Measurements from ENCODE around the gene BCL2L13. TPM values are rescaled to one million over a fixed set of nuclear protein-coding genes. Genes with fewer than 3 reads are reported as not detected.

Gene BCL2L13
- total RNA-seq, 4 donors from 2014 or later, result 35.2 to 50.1 (median 38.3) TPM

DNA sequence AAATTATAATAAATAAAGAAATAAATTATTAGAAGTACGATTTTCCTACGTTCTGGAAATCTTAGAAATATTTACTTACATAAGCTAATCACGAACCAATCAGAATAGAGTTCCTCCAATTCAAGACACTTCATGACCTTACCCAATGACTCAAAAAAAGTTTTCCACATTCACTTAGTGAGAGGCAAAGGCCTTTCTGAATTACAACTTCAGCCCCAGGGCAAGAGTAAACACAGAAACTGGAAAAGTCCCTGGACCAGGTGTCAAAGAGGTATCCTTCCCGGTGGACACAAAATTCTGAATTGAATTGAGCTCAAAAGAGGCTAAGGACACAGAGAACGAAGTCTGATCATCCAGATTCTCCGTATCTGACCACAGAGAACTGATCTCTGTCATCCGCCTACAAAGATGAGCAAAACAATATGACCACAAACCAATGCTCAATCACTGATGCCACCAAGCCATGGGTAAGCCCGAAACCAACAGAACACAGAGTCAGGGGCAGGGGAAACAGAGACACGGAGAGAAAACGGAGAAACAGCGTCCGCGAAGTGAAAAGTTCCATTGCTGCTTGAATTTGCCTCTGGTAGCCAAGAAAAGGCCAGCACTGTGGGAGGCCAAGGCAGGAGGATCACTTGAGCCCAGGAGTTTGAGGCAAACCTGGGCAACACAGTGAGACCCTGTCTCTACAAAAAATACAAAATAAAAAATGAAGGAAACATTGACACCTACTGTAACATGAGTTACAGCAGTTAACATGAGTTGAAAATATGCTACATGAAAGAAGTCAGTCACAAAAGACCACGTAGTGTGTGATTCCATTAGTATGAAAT is 128.9 kb downstream of the BCL2L13 start:
- H3K36me3 ChIP-seq, result no peaks in the 10 kb centered on the region
- H3K27ac ChIP-seq, result no peak overlapping the region
- H3K27me3 ChIP-seq, result no peaks in the 10 kb centered on the region
- no peaks in the 10 kb centered on the region for H3K9me3 ChIP-seq
- DNase-seq, result no peak
- no peak overlapping the region for H3K4me3 ChIP-seq
- TF ChIP-seq, protein P1, sequence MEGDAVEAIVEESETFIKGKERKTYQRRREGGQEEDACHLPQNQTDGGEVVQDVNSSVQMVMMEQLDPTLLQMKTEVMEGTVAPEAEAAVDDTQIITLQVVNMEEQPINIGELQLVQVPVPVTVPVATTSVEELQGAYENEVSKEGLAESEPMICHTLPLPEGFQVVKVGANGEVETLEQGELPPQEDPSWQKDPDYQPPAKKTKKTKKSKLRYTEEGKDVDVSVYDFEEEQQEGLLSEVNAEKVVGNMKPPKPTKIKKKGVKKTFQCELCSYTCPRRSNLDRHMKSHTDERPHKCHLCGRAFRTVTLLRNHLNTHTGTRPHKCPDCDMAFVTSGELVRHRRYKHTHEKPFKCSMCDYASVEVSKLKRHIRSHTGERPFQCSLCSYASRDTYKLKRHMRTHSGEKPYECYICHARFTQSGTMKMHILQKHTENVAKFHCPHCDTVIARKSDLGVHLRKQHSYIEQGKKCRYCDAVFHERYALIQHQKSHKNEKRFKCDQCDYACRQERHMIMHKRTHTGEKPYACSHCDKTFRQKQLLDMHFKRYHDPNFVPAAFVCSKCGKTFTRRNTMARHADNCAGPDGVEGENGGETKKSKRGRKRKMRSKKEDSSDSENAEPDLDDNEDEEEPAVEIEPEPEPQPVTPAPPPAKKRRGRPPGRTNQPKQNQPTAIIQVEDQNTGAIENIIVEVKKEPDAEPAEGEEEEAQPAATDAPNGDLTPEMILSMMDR (IDR thresholded peaks at IDR 0.05), result no peak
- TF ChIP-seq POLR2A (IDR thresholded peaks at IDR 0.05), result no peak
- peaks cover 0 to 25% (median 10%) of the 10 kb centered on the region in 4 donors for H3K4me1 ChIP-seq

DNA sequence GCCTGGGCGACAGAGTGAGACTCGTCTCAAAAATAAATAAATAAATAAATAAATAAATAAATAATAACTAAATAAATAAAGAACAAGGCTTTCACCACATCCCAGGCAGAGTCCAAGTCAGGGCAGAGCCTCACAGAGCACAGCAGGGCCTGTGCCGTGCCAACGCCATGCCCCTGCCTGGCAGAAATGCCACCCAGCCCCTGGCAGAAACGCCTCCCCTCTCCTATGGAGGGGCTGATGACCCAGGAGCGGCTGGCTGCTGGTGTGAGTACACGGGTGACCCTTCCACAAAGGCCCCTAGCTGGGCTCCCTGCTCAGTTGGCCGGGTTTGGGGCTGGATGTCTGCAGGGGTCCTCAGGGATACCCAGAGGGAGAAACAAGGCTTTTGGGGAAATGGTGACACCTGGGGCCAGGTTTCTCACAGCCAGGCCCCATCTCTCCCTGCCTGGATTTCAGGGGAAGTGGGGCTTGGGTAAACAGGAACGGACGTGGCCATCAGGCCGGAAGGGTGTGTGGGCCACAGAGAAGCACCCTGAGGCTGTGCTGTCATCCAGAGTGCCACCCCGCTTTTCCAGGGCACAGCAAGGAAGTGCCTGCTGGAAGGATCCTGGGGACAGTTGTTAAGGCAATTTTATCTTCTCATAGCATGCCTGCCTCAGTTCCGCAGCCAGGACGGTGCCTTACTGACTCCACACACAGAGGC is 130.6 kb downstream of the BCL2L13 start:
- no peak overlapping the region for H3K4me3 ChIP-seq
- DNase-seq, result peak in 1 of 3 donors; percentile 43
- no peaks in the 10 kb centered on the region for H3K9me3 ChIP-seq
- H3K27me3 ChIP-seq, result no peaks in the 10 kb centered on the region
- peaks cover 0 to 36% (median 20%) of the 10 kb centered on the region in 4 donors for H3K4me1 ChIP-seq
- no peaks in the 10 kb centered on the region for H3K36me3 ChIP-seq
- peak overlapping the region in 2 of 4 donors; percentile 31 to 43 for H3K27ac ChIP-seq
- TF ChIP-seq POLR2A (IDR thresholded peaks at IDR 0.05), result no peak
- TF ChIP-seq, protein P1 (IDR thresholded peaks at IDR 0.05), result no peak

DNA sequence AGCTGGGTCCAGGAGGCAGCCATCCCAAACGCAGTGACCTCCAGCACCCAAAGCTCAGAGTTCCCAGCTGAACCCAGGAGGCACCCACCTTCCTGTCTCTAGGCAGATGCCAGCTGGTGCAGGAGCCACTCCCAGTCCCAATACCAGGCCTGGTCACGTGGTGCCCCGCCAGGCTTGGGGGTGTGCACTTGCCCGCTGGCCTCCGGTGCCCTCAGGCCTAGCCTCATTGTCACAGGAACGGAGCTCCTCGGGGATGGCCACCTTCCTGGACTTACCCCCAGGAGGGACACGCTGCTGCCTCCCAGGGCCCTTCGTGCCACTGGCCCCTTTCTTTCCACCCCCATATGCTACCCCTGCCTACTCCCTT is 131.1 kb downstream of the BCL2L13 start:
- Histone ChIP-seq H3K27me3 (no peaks in the 10 kb centered on the region), H3K9me3 (no peaks in the 10 kb centered on the region), H3K4me1 (peaks cover 0 to 36% (median 21%) of the 10 kb centered on the region in 4 donors), H3K4me3 (no peak overlapping the region), H3K27ac (peak overlapping the region in 2 of 4 donors; percentile 31 to 43), H3K36me3 (no peaks in the 10 kb centered on the region)
- DNase-seq, result peak in 2 of 3 donors; percentile 73 to 79
- no peak for TF ChIP-seq POLR2A (IDR thresholded peaks at IDR 0.05)
- TF ChIP-seq, protein P1 (IDR thresholded peaks at IDR 0.05), result no peak

GRCh38 chr22:17770180-17771077 is 131.9 kb downstream of the BCL2L13 start:
- no peak overlapping the region for H3K4me3 ChIP-seq
- no peaks in the 10 kb centered on the region for H3K27me3 ChIP-seq
- no peaks in the 10 kb centered on the region for H3K36me3 ChIP-seq
- peak overlapping the region in 1 of 4 donors; percentile 43 for H3K27ac ChIP-seq
- no peaks in the 10 kb centered on the region for H3K9me3 ChIP-seq
- peak in 1 of 3 donors; percentile 47 for DNase-seq
- TF ChIP-seq, protein P1 (IDR thresholded peaks at IDR 0.05), result no peak
- TF ChIP-seq POLR2A (IDR thresholded peaks at IDR 0.05), result no peak
- H3K4me1 ChIP-seq, result peaks cover 0 to 36% (median 25%) of the 10 kb centered on the region in 4 donors
